H1 (cell line): ENCODE measurements around the gene TTI1. TPM values are rescaled to one million over a fixed set of nuclear protein-coding genes. Genes with fewer than 3 reads are reported as not detected.

Experiments used
- CTCF ChIA-PET: fragments of 300-600 bp; sonication (Branson Sonifier 250); formaldehyde crosslinking; loops from one replicate; lab custom pipeline; 2021; ENCODE audit not compliant: partially characterized antibody; lab: Charles Lee
- POLR2A ChIA-PET: fragments of 300-600 bp; sonication (Branson Sonifier 250); formaldehyde crosslinking; loops from one replicate; lab custom pipeline; 2021; ENCODE audit warnings: inconsistent platforms; ENCODE audit not compliant: partially characterized antibody; lab: Charles Lee
- DNase-seq, 2 experiments: peaks; one replicate each; pipeline versions ENCODE4 v3.0.0 to v3.0.0-alpha.2; 2010 to 2022; ENCODE audit warnings: low spot score in 2 of 2, low read depth in 1 of 2, mixed read lengths in 1 of 2
- FAIRE-seq: peaks from 2 replicates; lab custom pipeline; 2011; peaks lifted over from hg19 to GRCh38; lab: Jason Lieb, UNC
- H2AFZ ChIP-seq: 2 replicates; pipeline ENCODE4 v1.8.1; 2012; ENCODE audit warnings: low read length, inconsistent platforms
- H2AK5ac ChIP-seq: 2 replicates; pipeline ENCODE4 v1.6.1; 2013; ENCODE audit warnings: low read depth, low read length
- H2BK120ac ChIP-seq: replicated peaks from 2 replicates; pipeline ENCODE3; 2013; ENCODE audit warnings: low read depth, low read length, inconsistent platforms
- H2BK12ac ChIP-seq: 2 replicates; pipeline ENCODE4 v1.6.1; 2013; ENCODE audit warnings: low read depth, low read length
- H2BK15ac ChIP-seq: 2 replicates; pipeline ENCODE4 v1.6.1; 2013; ENCODE audit warnings: low read length
- H2BK20ac ChIP-seq: 2 replicates; pipeline ENCODE4 v1.6.1; 2013; ENCODE audit warnings: low read length
- H2BK5ac ChIP-seq: 2 replicates; pipeline ENCODE4 v1.6.1; 2013; ENCODE audit warnings: low read depth, low read length
- H3K14ac ChIP-seq: 2 replicates; pipeline ENCODE4 v1.6.1; 2013; ENCODE audit warnings: inconsistent platforms; ENCODE audit not compliant: insufficient read length
- H3K18ac ChIP-seq: 2 replicates; pipeline ENCODE4 v1.6.1; 2013; ENCODE audit warnings: low read length; ENCODE audit errors: extremely low read depth
- H3K23ac ChIP-seq: 2 replicates; pipeline ENCODE4 v1.6.1; 2013; ENCODE audit warnings: inconsistent platforms; ENCODE audit not compliant: insufficient read length
- H3K23me2 ChIP-seq: 2 replicates; pipeline ENCODE4 v1.6.1; 2013; ENCODE audit warnings: low read depth, low read length
- H3K27ac ChIP-seq: 2 replicates; pipeline ENCODE4 v1.6.1; 2011; ENCODE audit warnings: low read depth, low read length, inconsistent platforms
- H3K27me3 ChIP-seq, 4 experiments: replicated peaks in 1 of 4; 1 replicate in 1 of 4; 2 replicates in 3 of 4; pipeline versions ENCODE4 v1.6.1 to v1.8.1; 2011 to 2013; ENCODE audit warnings: low read length in 3 of 4, mild to moderate bottlenecking in 3 of 4, inconsistent platforms in 2 of 4, mixed read lengths in 2 of 4, moderate library complexity in 1 of 4; ENCODE audit not compliant: control insufficient read depth in 3 of 4, insufficient read depth in 3 of 4; ENCODE audit errors: extremely low read depth in 1 of 4
- H3K36me3 ChIP-seq, 4 experiments: 2 replicates each; pipeline versions ENCODE4 v1.6.1 to v1.8.1; 2011 to 2013; ENCODE audit warnings: mild to moderate bottlenecking in 4 of 4, low read length in 3 of 4, moderate library complexity in 2 of 4, control low read depth in 1 of 4, inconsistent platforms in 1 of 4; ENCODE audit not compliant: insufficient read depth in 4 of 4, control insufficient read depth in 2 of 4
- H3K4ac ChIP-seq: replicated peaks from 2 replicates; pipeline ENCODE3; 2013; ENCODE audit warnings: low read length, low read depth, mixed read lengths, inconsistent platforms; ENCODE audit not compliant: insufficient read length
- H3K4me1 ChIP-seq, 4 experiments: replicated peaks in 1 of 4; 1 replicate in 1 of 4; 2 replicates in 3 of 4; pipeline versions ENCODE4 v1.6.1 to v1.8.1; 2011 to 2013; ENCODE audit warnings: low read length in 3 of 4, inconsistent platforms in 2 of 4, mixed read lengths in 1 of 4; ENCODE audit not compliant: insufficient read depth in 4 of 4, control insufficient read depth in 3 of 4
- H3K4me2 ChIP-seq, 2 experiments: 2 replicates each; pipeline versions ENCODE4 v1.6.1 to v1.8.1; 2011 to 2013; ENCODE audit warnings: low read depth in 2 of 2, low read length in 2 of 2, control low read depth in 1 of 2, inconsistent platforms in 1 of 2, mild to moderate bottlenecking in 1 of 2; ENCODE audit not compliant: insufficient read depth in 1 of 2
- H3K4me3 ChIP-seq, 4 experiments: fragments of 200-600, 300-600 bp in 1 of 4; sonication (generic), shearing (Covaris generic), sonication (Bioruptor Twin) in 1 of 4; 2 replicates each; pipeline versions ENCODE4 v1.5.1 to v1.8.1; 2011 to 2016; ENCODE audit warnings: low read length in 4 of 4, low read depth in 3 of 4, control low read depth in 2 of 4, inconsistent platforms in 2 of 4, mild to moderate bottlenecking in 2 of 4, mixed read lengths in 1 of 4, moderate library complexity in 1 of 4; ENCODE audit not compliant: insufficient read depth in 2 of 4; ENCODE audit errors: extremely low read depth in 1 of 4
- H3K56ac ChIP-seq: replicated peaks from 2 replicates; pipeline ENCODE3; 2013; ENCODE audit warnings: low read depth, mild to moderate bottlenecking, mixed read lengths, low read length, inconsistent platforms; ENCODE audit not compliant: insufficient read length
- H3K79me1 ChIP-seq: 2 replicates; pipeline ENCODE4 v1.6.1; 2013; ENCODE audit warnings: low read depth, low read length, control low read depth
- H3K79me2 ChIP-seq, 2 experiments: 2 replicates each; pipeline versions ENCODE4 v1.6.1 to v1.8.1; 2012 to 2013; ENCODE audit warnings: low read length in 2 of 2, mild to moderate bottlenecking in 2 of 2, inconsistent platforms in 1 of 2; ENCODE audit not compliant: insufficient read depth in 2 of 2, control insufficient read depth in 1 of 2
- H3K9ac ChIP-seq, 4 experiments: replicated peaks in 1 of 4; 1 replicate in 1 of 4; 2 replicates in 3 of 4; pipeline versions ENCODE4 v1.6.1 to v1.8.1; 2011 to 2013; ENCODE audit warnings: low read depth in 3 of 4, low read length in 3 of 4, control low read depth in 2 of 4, mild to moderate bottlenecking in 2 of 4, moderate library complexity in 2 of 4, inconsistent platforms in 1 of 4; ENCODE audit errors: extremely low read depth in 1 of 4
- H3K9me3 ChIP-seq, 2 experiments: 2 replicates each; pipeline versions ENCODE4 v1.6.1 to v1.8.1; 2012 to 2013; ENCODE audit warnings: mild to moderate bottlenecking in 2 of 2, moderate library complexity in 2 of 2, control low read depth in 1 of 2, inconsistent platforms in 1 of 2, low read depth in 1 of 2, low read length in 1 of 2, mixed read lengths in 1 of 2; ENCODE audit not compliant: insufficient read depth in 2 of 2
- H4K20me1 ChIP-seq, 2 experiments: replicated peaks in 1 of 2; 2 replicates each; pipeline versions ENCODE3 to v1.8.1; 2011 to 2013; ENCODE audit warnings: inconsistent platforms in 2 of 2, low read length in 2 of 2, mild to moderate bottlenecking in 1 of 2; ENCODE audit not compliant: insufficient read depth in 2 of 2, control insufficient read depth in 1 of 2
- H4K5ac ChIP-seq: 2 replicates; pipeline ENCODE4 v1.6.1; 2013; ENCODE audit warnings: low read length, low read depth, mixed read lengths, inconsistent platforms; ENCODE audit not compliant: insufficient read length
- H4K8ac ChIP-seq: 2 replicates; pipeline ENCODE4 v1.8.0; 2013; ENCODE audit warnings: mild to moderate bottlenecking, moderate library complexity, low read length, inconsistent platforms; ENCODE audit not compliant: insufficient read depth; ENCODE audit errors: extremely low read depth
- H4K91ac ChIP-seq: replicated peaks from 2 replicates; pipeline ENCODE3; 2013; ENCODE audit warnings: low read length, mixed read lengths, inconsistent platforms; ENCODE audit not compliant: insufficient read length
- CHD2 ChIP-seq: IDR thresholded peaks from 2 replicates; pipeline ENCODE4 v1.6.1; 2012; ENCODE audit warnings: low read length, improper control_type of control experiment
- MAFK ChIP-seq: IDR thresholded peaks from 2 replicates; pipeline ENCODE4 v1.6.1; 2012; ENCODE audit warnings: low read depth, mild to moderate bottlenecking, improper control_type of control experiment, low read length
- POLR2A ChIP-seq, 2 experiments: IDR thresholded peaks; 1 replicate in 1 of 2; 2 replicates in 1 of 2; pipeline ENCODE4 v1.6.1; 2011; ENCODE audit warnings: low read depth in 2 of 2, low read length in 2 of 2, mild to moderate bottlenecking in 2 of 2; ENCODE audit errors: control extremely low read depth in 1 of 2
- SAP30 ChIP-seq: fragments of 300-600 bp; sonication (generic); IDR thresholded peaks from 2 replicates; pipeline ENCODE4 v1.7.1; 2012; ENCODE audit warnings: low read length, moderate library complexity, mild to moderate bottlenecking, inconsistent platforms; ENCODE audit not compliant: insufficient read depth, insufficient replicate concordance
- WGBS, 2 experiments: shearing (Covaris generic) in 1 of 2; methylation state at CpG; one replicate each; pipeline versions ENCODE4 v1.1.6 to v1.1.7; 2013 to 2015; ENCODE audit warnings: low lambda C conversion rate in 2 of 2, mixed read lengths in 2 of 2, inconsistent platforms in 1 of 2, low coverage in 1 of 2, missing lambda C conversion rate in 1 of 2; ENCODE audit not compliant: insufficient replicate concordance in 2 of 2, insufficient coverage in 1 of 2, insufficient read length in 1 of 2; ENCODE audit errors: extremely low coverage in 1 of 2, missing lambda C conversion rate in 1 of 2; 5-methylcytosine and 5-hydroxymethylcytosine counted together
- polyA plus RNA-seq, 7 experiments: library from polyadenylated mRNA; depleted of rRNA in 3 of 7; stranded (reverse) in 5 of 7; unstranded in 2 of 7; fragments of >200 nt in 5 of 7; fragments of 200-250 nt in 2 of 7; gene quantifications; 1 replicate in 5 of 7; 2 replicates in 1 of 7; 4 replicates in 1 of 7; pipeline versions ENCODE4 v1.2.1 to v1.2.3, GENCODE V29; 2011 to 2013; ENCODE audit warnings: missing spikeins in 2 of 7, mixed read lengths in 2 of 7
- total RNA-seq: library from RNA; stranded (reverse); fragmentation: NEBNext Ultra II Directional; extraction: Animal tissue kit (Norgen Biotek cat#: 25700); gene quantifications from 2 replicates; pipeline ENCODE4 v1.2.1, GENCODE V29; 2021
- TF ChIP-seq, protein P1 (sequence below): IDR thresholded peaks from 2 replicates; pipeline ENCODE4 v1.6.1; 2012; ENCODE audit warnings: inconsistent platforms
- TF ChIP-seq, protein P2 (sequence below): IDR thresholded peaks from 2 replicates; pipeline ENCODE4 v1.6.1; 2012; ENCODE audit warnings: inconsistent platforms

TTI1 gene
- total and polyA plus RNA-seq, 2 of the 8 experiments (the other 6 are each of a cell fraction or from before 2014, with no cell fraction given), result 34.1 to 47.0 TPM

DNA sequence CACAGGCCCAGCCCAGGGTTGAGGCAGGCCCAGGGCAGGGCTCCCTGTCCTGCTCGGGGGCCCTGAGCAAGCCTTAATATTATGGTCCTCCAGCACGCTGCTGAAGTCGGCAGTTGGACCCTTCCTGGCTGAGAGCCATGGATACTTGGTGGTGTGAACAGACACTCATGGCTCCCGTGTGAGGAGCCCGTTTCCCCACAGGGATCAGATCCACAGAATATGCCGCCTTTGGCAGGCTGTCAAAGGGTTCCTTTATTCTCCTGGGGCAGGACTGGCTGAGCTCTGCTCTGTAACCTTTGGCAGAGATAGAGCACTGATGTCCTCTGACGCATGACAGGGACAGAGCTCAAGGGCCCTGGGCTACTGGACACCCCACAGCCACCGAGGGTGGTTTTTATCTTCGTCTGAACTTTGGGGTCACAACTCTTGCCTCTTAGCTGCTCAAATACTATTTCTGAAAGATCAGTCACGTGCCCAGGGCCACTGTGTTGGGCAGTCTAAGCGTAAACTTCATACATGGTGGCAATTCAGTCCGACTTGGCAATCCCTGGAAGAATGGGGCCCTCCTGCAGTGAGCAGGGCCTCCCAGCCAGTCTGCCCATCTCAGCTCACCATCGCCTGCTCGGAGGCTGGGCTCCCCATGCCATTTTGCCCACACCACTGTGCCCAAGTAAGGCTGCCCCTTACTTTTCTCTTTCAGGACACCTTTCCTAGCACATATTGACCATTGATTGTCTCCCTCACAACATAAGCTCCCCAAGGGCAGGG lies 49.1 kb downstream of the TTI1 start:
- Histone ChIP-seq H3K79me2 (no peaks in the 10 kb centered on the region), H3K18ac (no peak overlapping the region), H2BK15ac (no peak overlapping the region), H2AFZ (no peak overlapping the region), H3K4me3 (no peak overlapping the region), H2BK5ac (no peak overlapping the region), H3K4me2 (no peak overlapping the region), H2BK20ac (no peak overlapping the region), H3K9ac (no peak overlapping the region), H3K4ac (no peak overlapping the region), H2BK120ac (no peak overlapping the region), H2BK12ac (no peak overlapping the region), H3K56ac (no peak overlapping the region), H4K20me1 (peaks cover 3 to 5% of the 10 kb centered on the region in 2 experiments), H3K14ac (no peak overlapping the region), H2AK5ac (no peak overlapping the region), H3K23ac (no peak overlapping the region), H4K91ac (no peak overlapping the region), H3K36me3 (peaks cover 0 to 17% (median 5%) of the 10 kb centered on the region in 4 experiments; a peak in 4 of 8 replicates), H3K23me2 (no peaks in the 10 kb centered on the region), H3K27ac (no peak overlapping the region), H4K5ac (no peak overlapping the region), H3K27me3 (no peaks in the 10 kb centered on the region), H4K8ac (no peak overlapping the region), H3K79me1 (no peaks in the 10 kb centered on the region), H3K4me1 (no peaks in the 10 kb centered on the region), H3K9me3 (no peaks in the 10 kb centered on the region)
- DNase-seq (no peak), FAIRE-seq (no peak)
- 92% methylated on average over 14 of the region's 14 CpGs; no CpG with 5 or more reads in 1 of the 2 experiments for WGBS, 2 experiments
- ChIA-PET POLR2A (interaction anchor here (1.0 to 1.3 kb wide), 4 partner anchors 8 to 82 kb away, joined by 3 to 4 read pairs (median 4); no protein-coding TSS in a partner anchor), CTCF (interaction anchor here (0.5 to 3.5 kb wide), 6 partner anchors 9 to 420 kb away, joined by 3 to 23 read pairs (median 3); no protein-coding TSS in a partner anchor)
- no peak for TF ChIP-seq MAFK
- TF ChIP-seq, protein P1, sequence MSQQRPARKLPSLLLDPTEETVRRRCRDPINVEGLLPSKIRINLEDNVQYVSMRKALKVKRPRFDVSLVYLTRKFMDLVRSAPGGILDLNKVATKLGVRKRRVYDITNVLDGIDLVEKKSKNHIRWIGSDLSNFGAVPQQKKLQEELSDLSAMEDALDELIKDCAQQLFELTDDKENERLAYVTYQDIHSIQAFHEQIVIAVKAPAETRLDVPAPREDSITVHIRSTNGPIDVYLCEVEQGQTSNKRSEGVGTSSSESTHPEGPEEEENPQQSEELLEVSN, result no peak
- TF ChIP-seq CHD2, result no peak
- TF ChIP-seq SAP30, result no peak
- 0 out of 3 replicates have a peak, but pooled peaks of 1 of the 2 experiments have one; percentile 36 for TF ChIP-seq POLR2A (IDR thresholded peaks at IDR 0.05; ENCODE audit: control extremely low read depth in 1 of 2, low read depth in 2 of 2, low read length in 2 of 2)
- TF ChIP-seq, protein P2, sequence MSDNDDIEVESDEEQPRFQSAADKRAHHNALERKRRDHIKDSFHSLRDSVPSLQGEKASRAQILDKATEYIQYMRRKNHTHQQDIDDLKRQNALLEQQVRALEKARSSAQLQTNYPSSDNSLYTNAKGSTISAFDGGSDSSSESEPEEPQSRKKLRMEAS, result no peak
